Measurements from ENCODE around the gene RFX6. TPM values are rescaled to one million over a fixed set of nuclear protein-coding genes. Genes with fewer than 3 reads are reported as not detected.
A peak's percentile ranks its signal among the peaks of the same experiment; 100 is the strongest.
"Not testable (repeated sequence)": the region's sequence is repeated elsewhere in the genome, so short reads cannot be mapped to it uniquely, and the experiment has no call there.

The RFX6 gene, protein sequence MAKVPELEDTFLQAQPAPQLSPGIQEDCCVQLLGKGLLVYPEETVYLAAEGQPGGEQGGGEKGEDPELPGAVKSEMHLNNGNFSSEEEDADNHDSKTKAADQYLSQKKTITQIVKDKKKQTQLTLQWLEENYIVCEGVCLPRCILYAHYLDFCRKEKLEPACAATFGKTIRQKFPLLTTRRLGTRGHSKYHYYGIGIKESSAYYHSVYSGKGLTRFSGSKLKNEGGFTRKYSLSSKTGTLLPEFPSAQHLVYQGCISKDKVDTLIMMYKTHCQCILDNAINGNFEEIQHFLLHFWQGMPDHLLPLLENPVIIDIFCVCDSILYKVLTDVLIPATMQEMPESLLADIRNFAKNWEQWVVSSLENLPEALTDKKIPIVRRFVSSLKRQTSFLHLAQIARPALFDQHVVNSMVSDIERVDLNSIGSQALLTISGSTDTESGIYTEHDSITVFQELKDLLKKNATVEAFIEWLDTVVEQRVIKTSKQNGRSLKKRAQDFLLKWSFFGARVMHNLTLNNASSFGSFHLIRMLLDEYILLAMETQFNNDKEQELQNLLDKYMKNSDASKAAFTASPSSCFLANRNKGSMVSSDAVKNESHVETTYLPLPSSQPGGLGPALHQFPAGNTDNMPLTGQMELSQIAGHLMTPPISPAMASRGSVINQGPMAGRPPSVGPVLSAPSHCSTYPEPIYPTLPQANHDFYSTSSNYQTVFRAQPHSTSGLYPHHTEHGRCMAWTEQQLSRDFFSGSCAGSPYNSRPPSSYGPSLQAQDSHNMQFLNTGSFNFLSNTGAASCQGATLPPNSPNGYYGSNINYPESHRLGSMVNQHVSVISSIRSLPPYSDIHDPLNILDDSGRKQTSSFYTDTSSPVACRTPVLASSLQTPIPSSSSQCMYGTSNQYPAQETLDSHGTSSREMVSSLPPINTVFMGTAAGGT
- total RNA-seq = not detected in 2 replicates

DNA sequence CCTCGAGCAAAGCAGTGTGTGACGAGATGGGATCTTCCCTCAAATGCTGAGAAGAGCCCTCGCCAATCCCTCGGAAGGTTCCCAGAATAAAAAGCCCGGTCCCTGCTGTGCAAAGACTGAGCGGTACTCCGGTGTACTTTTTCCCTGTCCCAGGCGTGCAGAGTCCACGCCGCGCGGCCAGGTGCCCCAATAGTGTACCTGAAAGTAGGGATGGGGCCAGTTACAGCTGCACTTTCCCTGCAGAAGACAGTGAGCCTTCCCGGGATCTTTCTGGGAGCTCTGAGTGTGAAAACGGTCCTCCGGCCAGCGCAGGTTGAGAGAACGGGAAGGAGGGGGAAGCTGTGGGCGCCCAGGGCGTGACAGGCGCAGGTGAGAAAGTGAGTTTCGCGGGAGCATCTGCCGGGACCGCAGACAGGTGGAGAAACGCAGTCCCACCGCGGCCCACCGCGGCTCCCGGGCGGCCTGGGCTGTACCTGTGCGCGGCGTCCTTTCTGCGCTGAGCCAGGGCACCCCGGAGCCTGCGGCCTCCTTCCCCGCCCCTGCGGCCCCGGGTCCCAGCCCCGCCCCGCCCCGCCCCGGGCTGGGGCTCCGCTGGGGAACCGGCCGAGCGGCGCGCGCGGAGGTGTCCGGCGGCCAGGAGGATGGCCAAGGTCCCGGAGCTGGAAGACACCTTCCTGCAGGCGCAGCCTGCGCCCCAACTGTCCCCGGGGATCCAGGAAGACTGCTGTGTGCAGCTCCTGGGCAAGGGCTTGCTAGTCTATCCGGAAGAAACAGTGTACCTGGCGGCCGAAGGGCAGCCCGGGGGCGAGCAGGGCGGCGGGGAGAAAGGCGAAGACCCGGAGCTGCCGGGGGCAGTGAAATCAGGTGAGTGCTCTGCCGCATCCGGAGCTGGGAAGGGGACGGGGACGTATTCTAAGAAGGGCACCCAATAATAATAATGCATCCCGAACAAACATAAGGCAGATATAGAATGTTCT is at the start of gene RFX6:
Gene RFX6 (plus strand): TSS at position 608 of the 977 bp plus-strand sequence. CDS start 34 bp downstream, at position 642.
- DNase-seq (ENCODE audit: low read depth) = no peak

DNA sequence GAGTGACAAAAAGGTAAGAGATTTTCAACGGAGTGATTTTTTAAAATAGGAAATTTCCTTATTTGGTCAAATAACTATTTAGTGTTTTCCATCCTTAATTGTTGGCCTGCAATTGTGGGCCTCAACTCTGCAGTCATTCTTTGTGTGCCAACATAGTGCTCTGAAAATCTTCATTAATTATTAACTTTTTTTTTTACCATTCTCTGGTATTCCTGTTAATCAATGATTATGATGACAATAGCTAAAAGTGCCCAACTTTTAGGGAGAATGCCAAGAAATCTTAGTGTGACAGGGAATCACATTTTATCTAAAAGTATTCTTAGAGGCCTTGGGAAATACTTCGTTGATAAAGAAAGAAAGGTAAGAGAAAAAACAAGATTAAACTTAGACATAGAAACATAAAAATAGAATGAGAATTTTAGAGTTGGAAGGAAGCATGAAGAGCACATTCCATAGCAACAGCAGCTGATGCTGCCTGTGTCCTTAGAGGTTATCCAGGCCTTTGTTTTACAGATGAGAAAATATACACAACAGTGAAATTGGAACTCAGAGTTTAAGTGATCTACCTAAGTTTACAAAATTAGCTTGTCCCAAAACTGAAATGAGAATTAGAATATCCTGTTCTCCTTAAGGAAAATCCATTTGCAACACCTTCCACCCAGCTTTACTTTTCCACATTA is 49.3 kb upstream of the RFX6 start:
- DNase-seq (ENCODE audit: low read depth) = peak; percentile 81

DNA sequence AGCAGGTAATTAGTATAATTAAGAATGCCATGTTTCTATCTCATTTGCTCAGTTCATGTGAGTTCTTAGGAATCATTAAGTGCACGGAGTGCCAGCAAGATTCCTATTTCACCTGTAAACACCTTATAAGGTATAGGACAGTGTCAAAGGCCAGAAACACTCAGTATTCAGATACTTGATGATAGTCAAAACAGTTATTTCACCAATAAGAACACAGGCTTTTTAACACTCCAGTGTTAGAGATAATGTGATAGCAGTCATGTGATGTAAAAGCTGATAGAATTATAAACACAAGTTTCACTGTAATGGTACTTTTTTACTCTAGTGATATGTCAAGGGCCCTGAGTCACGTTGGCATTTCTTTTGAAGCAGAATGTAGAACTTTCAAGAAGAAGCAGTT is 48.1 kb upstream of the RFX6 start, which contains the start of gene GPRC6A:
Gene GPRC6A (minus strand): TSS at position 101 of the 400 bp plus-strand sequence. CDS start 70 bp downstream, at position 31.
- DNase-seq (ENCODE audit: low read depth) = no peak

DNA sequence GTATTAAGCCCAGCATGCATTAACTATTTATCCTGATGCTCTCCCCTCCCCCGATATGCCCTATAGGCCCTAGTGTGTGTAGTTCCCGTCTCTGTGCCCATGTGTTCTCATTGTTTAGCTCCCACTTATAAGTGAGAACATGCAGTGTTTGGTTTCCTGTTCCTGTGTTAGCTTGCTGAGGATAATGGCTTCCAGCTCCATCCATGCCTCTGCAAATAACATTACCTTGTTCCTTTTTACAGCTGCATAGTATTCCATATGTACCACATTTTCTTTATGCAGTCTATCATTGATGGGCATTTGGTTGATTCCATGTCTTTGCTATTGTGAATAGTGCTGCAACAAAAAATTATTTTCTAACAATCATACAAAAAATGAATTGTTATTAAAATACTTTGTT is 42.5 kb upstream of the RFX6 start:
- DNase-seq (ENCODE audit: low read depth) = not testable (repeated sequence)

DNA sequence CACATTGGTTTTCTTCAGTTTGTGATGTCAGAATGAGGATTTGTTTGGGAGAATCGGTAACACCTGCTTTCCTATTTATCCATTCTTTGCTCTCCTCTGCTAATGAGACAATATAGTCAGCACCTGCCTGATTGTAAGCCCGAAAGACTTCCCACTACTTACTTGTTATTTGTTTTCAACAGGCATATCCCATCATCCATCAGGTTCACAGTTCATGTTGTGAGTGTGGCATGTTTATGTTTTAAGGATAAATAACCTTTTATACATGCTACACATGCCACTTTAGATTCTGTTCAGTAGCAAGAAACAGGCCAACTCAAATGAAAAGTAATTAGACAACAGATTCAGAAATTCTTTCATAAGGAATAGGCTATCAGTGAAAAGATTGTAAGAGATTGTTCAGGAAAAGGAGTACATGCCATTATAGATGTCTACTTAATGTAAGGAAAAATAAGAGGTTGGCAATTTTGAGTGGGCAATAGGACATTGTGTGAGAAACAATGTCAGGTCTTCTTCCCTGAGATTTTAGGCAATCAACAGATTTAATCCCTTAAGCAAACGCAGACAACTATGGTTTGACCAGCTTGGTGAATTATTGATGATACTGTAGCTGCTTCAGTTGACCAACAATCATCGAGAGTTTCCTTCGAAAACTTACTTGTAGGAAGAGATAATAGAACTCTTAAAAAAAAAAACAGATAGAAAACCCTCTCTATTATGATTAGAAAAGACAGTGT is 40.3 kb upstream of the RFX6 start:
- DNase-seq (ENCODE audit: low read depth) = no peak

DNA sequence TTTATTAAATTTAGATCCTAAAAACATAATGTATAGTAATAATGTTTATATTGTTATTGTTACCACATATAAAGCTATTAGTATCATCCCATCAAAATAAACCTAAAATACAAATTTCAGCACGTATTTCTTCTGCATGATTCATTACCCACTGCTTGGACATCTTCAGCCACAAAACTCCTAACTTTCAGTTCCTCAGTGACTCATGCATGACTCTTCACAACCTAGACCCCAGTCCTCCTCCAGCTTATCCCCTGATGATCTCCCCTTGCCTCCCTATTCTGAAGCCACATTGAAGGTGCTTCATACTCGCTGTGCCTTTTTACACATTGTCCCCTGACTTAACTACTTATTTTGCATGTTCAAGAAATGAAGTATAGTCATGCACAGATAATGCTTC is 37.0 kb upstream of the RFX6 start:
- DNase-seq (ENCODE audit: low read depth) = peak; percentile 74

DNA sequence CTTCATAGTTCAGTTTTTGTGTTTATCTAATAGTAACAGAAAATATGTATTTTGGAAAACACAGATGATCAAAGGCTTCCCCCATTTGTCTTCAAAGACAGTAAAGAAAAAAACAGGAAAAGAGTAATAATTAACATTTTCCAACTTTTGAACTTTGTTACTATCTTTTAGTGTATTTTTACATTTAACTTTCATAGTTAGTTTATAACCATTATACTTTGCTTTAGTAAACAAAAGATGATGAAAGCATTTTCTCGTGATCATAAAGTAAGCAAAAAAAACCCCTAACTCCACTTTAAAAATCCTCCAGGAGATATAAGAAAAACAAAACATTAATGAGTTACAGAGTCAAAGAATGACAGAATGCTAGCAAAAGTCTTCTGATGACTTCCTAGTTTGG is 34.6 kb upstream of the RFX6 start:
- DNase-seq (ENCODE audit: low read depth) = peak; percentile 24

DNA sequence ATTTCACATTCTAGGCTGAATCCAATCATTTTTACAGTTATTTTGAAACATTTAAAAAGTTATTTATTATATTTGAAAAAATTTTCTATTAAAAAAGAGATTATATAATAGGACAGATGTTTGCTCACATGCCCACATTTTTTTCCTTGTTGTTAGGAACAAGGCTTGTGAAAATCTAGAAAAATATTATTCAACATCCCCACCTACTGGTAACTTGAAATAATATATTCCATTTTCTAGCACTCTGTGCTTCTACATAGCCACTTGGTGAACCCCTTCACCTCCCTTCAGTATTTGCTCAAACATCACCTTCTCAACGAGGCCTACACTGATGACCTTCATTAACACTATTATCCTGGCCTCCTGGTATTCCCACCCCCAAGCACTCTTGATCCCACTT is 29.8 kb upstream of the RFX6 start:
- peak; percentile 65 for DNase-seq (ENCODE audit: low read depth)

DNA sequence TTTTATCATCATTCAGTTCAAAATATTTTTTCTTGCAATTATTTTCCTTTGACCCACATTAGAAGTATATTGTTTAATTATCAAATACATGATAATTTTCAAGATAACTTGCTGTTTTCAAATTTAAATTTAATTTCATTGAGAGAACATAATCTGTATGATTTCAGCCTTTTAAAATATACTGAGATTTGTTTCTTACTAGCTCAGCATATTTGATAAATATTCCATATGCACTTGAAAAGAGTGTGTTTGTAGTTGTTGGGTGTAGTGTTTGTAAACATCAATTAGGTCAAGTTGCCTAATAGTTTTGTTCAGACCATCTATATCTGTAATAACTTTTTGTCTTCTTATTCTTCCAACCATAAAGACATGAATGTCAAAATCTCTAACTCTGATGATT is 19.0 kb upstream of the RFX6 start:
- DNase-seq (ENCODE audit: low read depth) = no peak

DNA sequence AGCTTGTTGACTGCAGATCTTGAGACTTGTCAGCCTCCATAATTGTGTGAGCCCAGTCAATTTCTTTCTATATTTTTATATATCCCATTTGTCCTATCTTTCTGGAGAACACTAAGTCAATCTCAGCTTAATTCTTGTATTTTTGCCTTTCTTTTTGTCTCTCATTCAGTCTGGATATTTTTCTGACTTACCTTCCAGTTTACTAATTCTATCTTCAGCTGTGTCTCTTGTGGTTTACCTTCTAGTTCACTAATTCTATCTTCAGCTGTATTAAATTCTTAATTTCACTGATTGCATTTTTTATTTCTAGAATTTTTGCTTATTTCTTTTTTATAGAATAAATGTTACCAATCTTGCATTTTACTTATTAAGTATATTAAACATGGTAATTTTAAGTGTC is 17.8 kb upstream of the RFX6 start:
- DNase-seq (ENCODE audit: low read depth) = no peak

DNA sequence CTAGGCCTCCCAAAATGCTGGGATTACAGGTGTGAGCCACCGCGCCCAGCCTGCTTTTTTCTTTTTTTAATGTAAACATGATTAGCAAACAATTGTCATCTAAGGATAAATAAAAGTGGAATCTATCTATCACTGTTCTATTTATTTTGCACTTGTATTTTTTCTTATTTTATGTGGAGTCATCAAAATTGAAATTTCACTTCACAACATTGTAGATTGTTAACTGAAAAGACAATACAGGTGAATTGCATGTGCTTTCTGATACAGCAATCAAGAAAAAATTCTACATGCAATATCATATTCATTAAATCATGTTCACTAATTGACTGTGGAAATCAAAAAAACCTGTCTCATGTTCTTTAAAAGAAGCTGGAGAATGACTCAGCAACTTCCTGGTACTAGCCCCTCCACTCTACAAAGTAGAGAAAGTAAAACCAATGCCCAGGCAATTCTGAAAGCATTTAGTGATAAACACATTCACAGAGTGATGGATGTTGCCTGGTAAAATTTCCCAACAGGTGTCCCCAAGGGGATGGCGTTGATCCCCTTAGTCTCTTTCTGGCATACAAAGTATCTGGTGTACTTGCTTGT is 10.7 kb upstream of the RFX6 start:
- DNase-seq (ENCODE audit: low read depth) = peak; percentile 24

DNA sequence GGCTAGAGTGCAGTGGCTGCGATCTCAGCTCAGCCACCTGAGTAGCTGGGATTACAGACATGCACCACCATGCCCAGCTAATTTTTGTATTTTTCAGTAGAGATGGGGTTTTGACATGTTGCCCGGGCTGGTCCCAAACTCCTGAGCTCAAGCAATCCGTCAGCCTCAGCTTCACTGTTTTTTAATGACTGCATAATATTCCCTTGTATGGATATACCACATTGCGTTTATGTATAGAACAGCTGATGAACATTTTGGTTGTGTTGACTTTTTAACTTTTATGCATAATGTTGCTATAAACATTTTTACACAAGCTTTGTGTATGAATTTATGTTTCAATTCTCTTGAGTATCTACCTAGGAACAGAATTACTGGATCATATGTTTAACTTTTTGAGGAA is 4.3 kb upstream of the RFX6 start:
- DNase-seq (ENCODE audit: low read depth) = no peak

DNA sequence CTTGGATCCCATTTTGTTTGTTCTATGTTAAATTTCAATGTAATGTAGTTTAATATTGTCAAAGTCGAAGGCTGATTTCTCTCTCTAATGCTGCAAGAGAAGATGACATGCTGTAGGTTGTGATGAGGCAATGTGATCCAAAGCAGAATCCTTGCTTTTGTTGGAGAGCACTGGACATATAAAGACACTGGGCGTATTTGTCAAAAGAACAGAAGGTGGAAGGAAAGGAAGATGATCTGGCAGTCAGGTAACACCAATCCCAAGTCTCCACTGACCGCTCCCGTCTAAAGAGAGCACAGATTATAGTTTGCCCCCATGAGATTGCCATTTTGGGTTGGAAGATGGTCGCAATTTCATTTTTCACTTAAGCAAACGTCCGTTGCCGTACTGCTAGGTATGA is 935 bp upstream of the RFX6 start:
- no peak for DNase-seq (ENCODE audit: low read depth)

DNA sequence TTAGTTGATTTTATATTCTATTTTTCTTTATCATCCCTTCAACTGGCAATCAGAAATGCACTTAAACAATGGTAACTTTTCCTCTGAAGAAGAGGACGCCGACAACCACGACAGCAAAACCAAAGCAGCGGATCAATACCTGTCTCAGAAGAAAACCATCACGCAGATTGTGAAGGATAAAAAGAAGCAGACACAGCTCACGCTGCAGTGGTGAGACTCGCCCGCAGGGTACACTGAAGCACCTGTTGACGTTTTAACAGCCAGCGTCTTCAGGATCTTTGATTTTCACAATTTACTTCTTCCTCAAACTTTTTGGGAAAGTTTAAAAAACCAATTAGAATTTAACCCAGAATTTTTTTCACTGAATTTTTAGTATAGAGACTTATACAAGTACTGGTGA is 701 bp downstream of the RFX6 start:
- DNase-seq (ENCODE audit: low read depth) = no peak

DNA sequence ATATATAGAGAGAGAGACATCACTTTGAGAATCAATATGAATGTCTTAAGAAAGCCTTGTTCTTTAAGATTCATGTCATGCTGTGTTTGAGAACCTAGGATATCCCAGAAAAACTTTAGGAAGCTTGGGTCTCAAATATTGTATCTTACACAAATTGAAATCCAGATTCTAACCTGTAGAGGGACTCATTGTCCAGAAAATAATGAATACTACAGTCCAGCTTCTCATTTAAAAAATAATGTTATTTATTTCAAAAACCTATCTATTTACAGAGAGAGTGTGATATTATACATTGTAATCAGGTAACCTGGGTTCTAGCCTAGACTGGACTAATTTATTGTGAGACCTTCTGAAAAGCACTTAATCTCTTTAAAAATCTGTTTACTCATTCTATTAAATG is 4.2 kb downstream of the RFX6 start:
- DNase-seq (ENCODE audit: low read depth) = peak; percentile 29

DNA sequence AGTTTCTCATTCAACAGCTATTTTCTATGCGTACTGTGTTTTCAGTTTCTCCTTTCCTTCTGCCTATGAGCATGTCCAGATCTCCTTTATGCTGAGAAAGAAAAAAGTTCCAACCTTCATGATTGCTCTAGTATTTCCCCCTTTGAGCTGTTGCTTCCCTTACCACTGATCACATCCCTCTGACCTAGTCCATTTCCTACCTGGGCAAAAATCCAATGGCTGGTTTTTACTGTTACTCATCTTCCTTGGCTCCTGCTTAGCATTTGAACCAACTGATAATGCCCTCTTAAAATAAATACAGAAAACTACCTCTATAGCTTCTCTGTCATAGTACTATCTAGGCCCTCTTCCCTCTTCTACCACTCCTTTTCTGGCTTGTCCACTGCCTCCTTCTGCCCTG is 6.0 kb downstream of the RFX6 start:
- DNase-seq (ENCODE audit: low read depth) = no peak

DNA sequence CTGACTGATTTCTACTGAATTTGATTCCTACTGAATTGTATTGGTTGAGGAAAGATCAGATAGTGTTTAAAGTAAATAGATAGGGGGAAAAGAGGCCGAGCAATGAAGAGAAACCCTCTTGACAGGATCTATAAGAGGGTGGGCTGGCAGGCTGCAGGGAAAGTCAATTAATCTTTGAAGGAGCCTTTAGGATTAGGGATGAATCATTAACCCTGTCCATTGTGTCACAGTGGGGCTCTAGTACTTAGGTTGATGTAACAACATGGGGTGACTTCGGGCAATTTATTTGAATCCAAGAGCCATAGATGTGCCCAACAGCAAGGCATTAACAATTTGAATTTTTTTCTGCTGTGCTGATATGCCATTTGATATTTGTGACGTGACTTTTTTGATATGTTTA is 7.5 kb downstream of the RFX6 start:
- peak; percentile 2 for DNase-seq (ENCODE audit: low read depth)

DNA sequence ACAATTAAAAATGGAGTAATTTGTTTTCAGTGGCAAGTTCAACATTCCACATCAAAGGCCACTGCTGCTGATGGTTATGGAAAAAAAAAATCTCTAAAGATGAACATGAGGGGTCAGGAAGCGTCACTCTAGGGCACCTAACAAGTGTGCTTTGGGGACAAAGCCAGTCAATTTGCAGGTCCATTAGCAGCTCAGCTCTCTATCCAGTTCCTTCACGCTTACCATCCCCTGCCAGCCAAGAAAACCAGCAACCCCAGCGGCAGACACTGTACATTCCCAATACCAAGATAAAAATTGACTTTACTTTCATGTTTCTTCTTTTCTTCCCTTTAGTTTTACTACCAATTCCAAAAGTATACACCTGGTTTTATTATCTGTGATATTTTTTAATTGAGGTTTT is 10.1 kb downstream of the RFX6 start:
- DNase-seq (ENCODE audit: low read depth) = no peak

DNA sequence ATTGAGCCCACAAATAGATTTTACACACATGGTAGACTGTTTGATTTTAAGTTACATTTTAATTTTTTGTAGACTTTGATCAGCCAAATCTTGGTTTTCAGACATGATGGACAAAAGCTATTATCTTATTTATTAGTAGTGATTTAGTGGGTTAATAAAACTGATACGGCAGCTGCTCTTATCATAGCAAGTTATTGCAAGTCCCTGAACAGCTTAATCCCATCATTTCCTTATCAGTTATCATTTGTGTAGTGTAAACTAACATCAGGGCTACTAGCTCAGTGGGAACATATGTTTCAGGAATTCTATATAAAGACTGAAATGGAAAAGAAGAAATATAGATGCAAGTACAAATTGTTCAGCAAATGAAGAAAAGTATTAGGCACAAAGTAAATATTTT is 10.9 kb downstream of the RFX6 start:
- DNase-seq (ENCODE audit: low read depth) = no peak

Measured in renal cortical epithelial cell (primary cell).